Colonic mucosa (tissue), 4 donors: ENCODE measurements around the gene CDK11A. TPM values are rescaled to one million over a fixed set of nuclear protein-coding genes. Genes with fewer than 3 reads are reported as not detected.
"Not testable (repeated sequence)": the region's sequence is repeated elsewhere in the genome, so short reads cannot be mapped to it uniquely, and the experiment has no call there.

ENCODE experiments used
- DNase-seq: peaks from one replicate; pipeline ENCODE4 v3.0.0-alpha.2; 2020
- H3K27ac ChIP-seq: fragments of 200-600 bp; one replicate; pipeline ENCODE4 v1.8.0; 2021
- H3K27me3 ChIP-seq: fragments of 200-600 bp; one replicate; pipeline ENCODE4 v1.8.0; 2021
- H3K36me3 ChIP-seq: fragments of 200-600 bp; one replicate; pipeline ENCODE4 v1.8.0; 2021
- H3K4me1 ChIP-seq: fragments of 200-600 bp; one replicate; pipeline ENCODE4 v1.8.0; 2021; ENCODE audit warnings: mild to moderate bottlenecking
- H3K4me3 ChIP-seq: fragments of 200-600 bp; one replicate; pipeline ENCODE4 v1.8.0; 2021
- H3K9ac ChIP-seq, 2 donors: one replicate each; pipeline ENCODE4 v1.7.0; 2013; ENCODE audit warnings: control low read depth in 2 of 2, low read depth in 2 of 2, low read length in 2 of 2
- H3K9me3 ChIP-seq: fragments of 200-600 bp; one replicate; pipeline ENCODE4 v1.8.0; 2021
- intact Hi-C: fragments of 100-400 bp; cut with DNase I; formaldehyde crosslinking; loops from one replicate; pipeline ENCODE4 v1.14.1; 2022
- total RNA-seq, 2 donors: library from RNA; stranded (reverse); fragmentation: NEBNext Ultra II Directional in 1 of 2; extraction: Animal tissue kit (Norgen Biotek cat#: 25700) in 1 of 2; gene quantifications; one replicate each; pipeline ENCODE4 v1.2.1, GENCODE V29; 2021
- TF ChIP-seq, protein P1 (sequence below): fragments of 200-600 bp; IDR thresholded peaks from one replicate; pipeline ENCODE4 v1.8.0; 2022; ENCODE audit warnings: antibody characterized with exemption, mild to moderate bottlenecking
- donor health status: healthy.
- donor health status: DM: no; HTN: no; CAD: no.
- donor health status: DM: no; HTN: no; CAD: no.

CDK11A gene
- total RNA-seq, 2 donors from 2014 or later: 52.2 to 58.5 TPM

DNA sequence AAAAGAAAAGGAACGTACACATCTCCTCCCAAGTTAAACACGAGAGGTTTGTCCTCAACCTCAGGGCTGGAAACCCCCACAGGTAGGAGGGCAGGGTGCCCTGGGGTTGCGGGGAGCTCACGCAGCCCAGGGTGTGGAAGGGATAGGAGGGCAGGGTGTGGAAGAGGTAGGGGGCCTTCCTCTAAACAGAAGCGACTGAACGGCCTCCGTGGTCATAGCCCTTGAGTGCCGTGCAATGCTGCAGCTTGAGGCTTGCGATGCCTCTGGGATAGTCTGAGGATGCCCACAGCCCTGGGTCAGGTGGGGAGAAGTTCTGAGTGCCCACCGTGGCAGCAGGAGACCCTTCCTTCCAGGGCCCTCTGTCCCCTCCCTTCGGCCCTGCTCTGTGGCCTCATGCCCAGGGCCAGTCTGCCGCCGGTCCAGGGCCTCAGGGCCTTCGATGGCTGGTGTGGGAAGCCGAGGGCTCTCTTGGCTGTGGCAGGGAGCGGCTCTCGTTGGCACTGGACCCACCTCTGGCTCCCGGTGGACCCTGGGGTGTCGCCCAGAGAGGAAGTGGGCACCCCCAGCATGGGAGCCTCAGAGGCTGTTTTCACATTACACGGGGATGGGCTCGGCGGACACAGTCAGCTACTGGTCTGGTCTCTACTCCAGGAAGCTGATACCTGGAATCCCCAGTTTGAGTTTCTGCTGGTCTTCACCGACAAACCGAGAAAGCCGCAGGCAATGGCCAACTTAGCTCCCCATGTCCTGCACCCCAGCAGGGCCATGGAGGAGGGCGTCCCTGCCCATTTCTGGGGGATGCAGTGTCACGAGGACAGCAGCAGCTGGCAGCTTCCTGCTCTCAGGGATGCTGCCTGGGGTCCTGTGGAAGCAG, 59.0 kb downstream of the CDK11A start:
- intact Hi-C loops: no loop called here
- TF ChIP-seq, protein P1, sequence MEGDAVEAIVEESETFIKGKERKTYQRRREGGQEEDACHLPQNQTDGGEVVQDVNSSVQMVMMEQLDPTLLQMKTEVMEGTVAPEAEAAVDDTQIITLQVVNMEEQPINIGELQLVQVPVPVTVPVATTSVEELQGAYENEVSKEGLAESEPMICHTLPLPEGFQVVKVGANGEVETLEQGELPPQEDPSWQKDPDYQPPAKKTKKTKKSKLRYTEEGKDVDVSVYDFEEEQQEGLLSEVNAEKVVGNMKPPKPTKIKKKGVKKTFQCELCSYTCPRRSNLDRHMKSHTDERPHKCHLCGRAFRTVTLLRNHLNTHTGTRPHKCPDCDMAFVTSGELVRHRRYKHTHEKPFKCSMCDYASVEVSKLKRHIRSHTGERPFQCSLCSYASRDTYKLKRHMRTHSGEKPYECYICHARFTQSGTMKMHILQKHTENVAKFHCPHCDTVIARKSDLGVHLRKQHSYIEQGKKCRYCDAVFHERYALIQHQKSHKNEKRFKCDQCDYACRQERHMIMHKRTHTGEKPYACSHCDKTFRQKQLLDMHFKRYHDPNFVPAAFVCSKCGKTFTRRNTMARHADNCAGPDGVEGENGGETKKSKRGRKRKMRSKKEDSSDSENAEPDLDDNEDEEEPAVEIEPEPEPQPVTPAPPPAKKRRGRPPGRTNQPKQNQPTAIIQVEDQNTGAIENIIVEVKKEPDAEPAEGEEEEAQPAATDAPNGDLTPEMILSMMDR: no peak
- H3K27ac ChIP-seq: no peak overlapping the region
- peaks cover 8% of the 10 kb centered on the region for H3K4me1 ChIP-seq
- no peak for DNase-seq
- no peak overlapping the region for H3K9ac ChIP-seq
- H3K9me3 ChIP-seq: no peaks in the 10 kb centered on the region
- no peaks in the 10 kb centered on the region for H3K27me3 ChIP-seq
- no peak overlapping the region for H3K4me3 ChIP-seq
- H3K36me3 ChIP-seq: no peaks in the 10 kb centered on the region

GRCh38 chr1:1664318-1664717, 59.8 kb downstream of the CDK11A start:
- H3K27ac ChIP-seq, H3K9me3 ChIP-seq, H3K4me3 ChIP-seq, H3K27me3 ChIP-seq, H3K9ac ChIP-seq, DNase-seq, H3K36me3 ChIP-seq, intact Hi-C loops, H3K4me1 ChIP-seq: not testable (repeated sequence)

DNA sequence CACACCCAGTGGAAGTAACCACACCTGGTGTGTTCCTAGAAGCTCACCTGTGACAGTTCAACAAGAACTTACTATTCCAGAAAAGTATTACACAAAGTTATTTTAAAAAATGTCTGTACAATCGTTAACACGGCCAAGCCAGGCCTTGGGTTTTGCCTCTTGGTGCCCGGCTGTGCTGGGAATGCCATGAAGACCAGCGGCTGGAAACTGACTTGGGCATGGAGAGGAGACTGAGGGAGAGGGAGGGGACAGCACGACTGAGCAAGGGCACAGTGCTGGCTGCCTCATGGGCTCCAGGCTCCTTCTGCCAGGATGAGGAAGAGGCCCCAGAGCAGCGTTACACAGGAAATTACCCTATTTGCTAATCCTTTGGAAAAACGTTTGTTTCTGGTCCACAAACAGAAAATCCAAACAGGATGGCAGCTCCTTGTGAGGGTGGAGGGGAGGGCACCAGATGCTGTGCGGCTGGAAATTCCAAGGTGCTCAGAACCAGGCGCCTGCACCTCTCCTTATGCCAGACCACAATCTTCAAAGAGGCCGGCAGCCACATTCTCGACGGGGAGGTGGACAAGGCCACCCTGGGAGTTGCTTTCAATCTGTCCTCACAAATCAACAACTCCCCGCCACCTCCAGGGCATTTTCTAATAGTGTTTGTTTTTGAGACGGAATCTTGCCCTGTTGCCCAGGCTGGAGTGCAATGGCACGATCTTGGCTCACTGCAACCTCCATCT, 61.2 kb downstream of the CDK11A start:
- intact Hi-C loops, H3K36me3 ChIP-seq, H3K4me3 ChIP-seq, H3K9ac ChIP-seq, H3K9me3 ChIP-seq, H3K4me1 ChIP-seq, H3K27me3 ChIP-seq: not testable (repeated sequence)
- DNase-seq: peak; percentile 24
- peak overlapping the region; percentile 47 for H3K27ac ChIP-seq

GRCh38 chr1:1662392-1662791, 61.8 kb downstream of the CDK11A start:
- H3K36me3 ChIP-seq, H3K9me3 ChIP-seq, H3K27me3 ChIP-seq, intact Hi-C loops, H3K4me1 ChIP-seq, DNase-seq, H3K9ac ChIP-seq, H3K4me3 ChIP-seq: not testable (repeated sequence)
- H3K27ac ChIP-seq: peak overlapping the region; percentile 47

DNA sequence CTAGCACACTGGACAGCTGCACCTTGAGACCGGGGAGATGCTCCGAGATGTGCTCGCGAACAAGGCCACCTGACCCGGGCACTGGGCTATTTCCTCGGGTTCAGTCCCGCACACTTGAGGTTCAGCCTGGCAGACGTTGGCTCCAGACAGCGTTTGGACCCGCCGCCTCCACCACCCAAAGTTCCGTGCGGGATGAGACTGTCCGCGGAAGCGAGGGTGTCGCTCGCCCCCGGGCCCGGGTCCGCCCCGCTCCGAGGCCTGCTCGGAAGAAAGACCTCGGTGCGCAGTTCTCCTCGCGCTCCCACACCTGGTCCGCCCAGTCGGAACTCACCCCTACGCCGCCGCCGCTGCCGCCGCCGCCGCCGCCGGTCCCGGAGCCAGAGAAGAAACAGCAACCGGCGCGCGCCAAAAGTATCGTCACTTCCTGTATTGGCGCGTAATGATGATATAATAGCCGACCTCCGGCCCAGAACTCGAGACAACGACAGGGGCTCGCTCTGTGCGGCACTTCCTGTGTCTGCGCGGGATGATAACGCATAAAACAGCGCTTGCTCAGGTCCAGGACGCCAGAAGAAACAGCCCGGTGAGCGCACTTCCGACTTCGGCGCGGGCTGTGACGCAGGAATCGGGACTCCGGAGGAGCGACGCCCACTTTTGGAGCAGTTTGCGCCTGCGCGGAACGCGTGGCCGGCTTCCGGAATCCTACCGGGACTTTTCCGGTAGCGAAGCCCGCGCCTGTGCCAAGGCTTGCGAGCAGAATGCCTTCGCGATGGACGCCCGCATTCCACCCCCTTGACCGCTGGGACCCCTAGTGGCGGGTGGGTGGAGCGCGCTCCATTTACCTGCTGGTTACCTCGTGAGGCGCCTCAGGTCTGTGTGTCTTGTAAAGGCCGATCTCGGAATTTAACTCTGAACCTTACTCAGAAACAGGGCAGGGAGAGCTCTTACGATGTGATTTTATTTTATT, 65.3 kb downstream of the CDK11A start, which contains the start of gene CDK11B:
TSS of gene CDK11B (minus strand) at position 422 of the 967 bp plus-strand sequence. CDS start 1,519 bp downstream, outside the sequence.
- H3K4me3 ChIP-seq: peak within 1 kb of the TSS; percentile 46
- TF ChIP-seq, protein P1: peak; percentile 36
- peak within 1 kb of the TSS; percentile 99 for H3K27ac ChIP-seq
- H3K9me3 ChIP-seq, intact Hi-C loops, H3K27me3 ChIP-seq, H3K4me1 ChIP-seq, H3K36me3 ChIP-seq: not testable (repeated sequence)
- peak within 1 kb of the TSS; percentile 28 to 83 for H3K9ac ChIP-seq
- peak; percentile 97 for DNase-seq

Other genes starting within 250 kb of the CDK11A start
- gene ATAD3A, start 212.2 kb downstream of the CDK11A start, total RNA-seq: 10 to 100 TPM; 19.6 to 74.0 TPM
- under 1 TPM; 0.77 to 0.91 TPM for gene TMEM240, start 183.7 kb downstream of the CDK11A start, total RNA-seq
- 100 to 1,000 TPM; 120 to 175 TPM for gene SSU72, start 149.5 kb downstream of the CDK11A start, total RNA-seq
- 1 to 10 TPM; 2.9 to 4.2 TPM for gene FNDC10, start 124.2 kb downstream of the CDK11A start, total RNA-seq
- gene MIB2, start 108.9 kb downstream of the CDK11A start, total RNA-seq: 100 to 1,000 TPM in 1 of 2 donors, 10 to 100 TPM in 1; 57.0 to 121 TPM
- gene MMP23B, start 92.2 kb downstream of the CDK11A start, total RNA-seq: 1 to 10 TPM; 3.0 to 5.8 TPM
- gene CDK11B, start 65.4 kb downstream of the CDK11A start, total RNA-seq: 10 to 100 TPM; 31.8 to 44.7 TPM
- gene SLC35E2B, start 31.6 kb downstream of the CDK11A start, total RNA-seq: 10 to 100 TPM; 41.5 to 57.8 TPM
- gene NADK, start 54.1 kb upstream of the CDK11A start, total RNA-seq: 100 to 1,000 TPM; 122 to 146 TPM
- 100 to 1,000 TPM; 281 to 367 TPM for gene GNB1, start 166.7 kb upstream of the CDK11A start, total RNA-seq
- gene CALML6, start 190.9 kb upstream of the CDK11A start, total RNA-seq: under 1 TPM in 1 of 2 donors, not detected in 1; 0.17 TPM
- gene TMEM52, start 194.9 kb upstream of the CDK11A start, total RNA-seq: 1 to 10 TPM; 3.5 to 9.8 TPM